Left kidney (tissue), 8 donors: ENCODE results near the gene DUSP7. TPM values are rescaled to one million over a fixed set of nuclear protein-coding genes. Genes with fewer than 3 reads are reported as not detected.
A peak's percentile ranks its signal among the peaks of the same experiment; 100 is the strongest.

Experiments used
- DNase-seq: peaks from one replicate; pipeline ENCODE4 v3.0.0-alpha.2; 2013
- long read RNA-seq, 8 donors: transcript quantifications; one replicate each; lab custom pipeline, GENCODE V29; 2026
- polyA plus RNA-seq: library from polyadenylated mRNA; unstranded; fragments of 120-200 nt; gene quantifications from one replicate; pipeline ENCODE4 v1.2.1, GENCODE V29; 2013; ENCODE audit not compliant: insufficient read length

Gene DUSP7
- 13.9 TPM for polyA plus RNA-seq
- long read RNA-seq, donor 1, partial matches to known transcripts: 0 of 6 reads
- long read RNA-seq, donor 1, other reads (novel, unspliced or antisense): 0 of 6 reads
- long read RNA-seq, donor 2, transcript DUSP7-202 (3 exons, 3,340 nt): major isoform, 5 of 7 reads
- long read RNA-seq, donor 2, partial matches to known transcripts: 0 of 7 reads
- long read RNA-seq, donor 2, other reads (novel, unspliced or antisense): 0 of 7 reads
- long read RNA-seq, donor 3, partial matches to known transcripts: 0 of 3 reads
- long read RNA-seq, donor 3, other reads (novel, unspliced or antisense): 0 of 3 reads
- long read RNA-seq, donor 4: 0 reads
- long read RNA-seq, donor 5, partial matches to known transcripts: 0 of 2 reads
- long read RNA-seq, donor 5, other reads (novel, unspliced or antisense): 0 of 2 reads
- long read RNA-seq, donor 6, transcript DUSP7-201 (2 exons, 3,059 nt): major isoform, 5 of 17 reads
- long read RNA-seq, donor 6, partial matches to known transcripts: 8 of 17 reads
- long read RNA-seq, donor 6, other reads (novel, unspliced or antisense): 0 of 17 reads
- long read RNA-seq, donor 7, partial matches to known transcripts: 0 of 2 reads
- long read RNA-seq, donor 7, other reads (novel, unspliced or antisense): 0 of 2 reads
- long read RNA-seq, donor 8: 0 reads

- peak; percentile 79 for DNase-seq
These were observed at the start of gene DUSP7 for GRCh38 chr3:52056521-52056967. Gene DUSP7, minus strand, starts transcription at chr3:52056571. Its CDS starts 205 bp downstream, at chr3:52056366.

- DNase-seq: no peak
These were observed 48.6 kb upstream of the DUSP7 start for GRCh38 chr3:52104684-52105640.

- no peak for DNase-seq
These were observed 46.6 kb upstream of the DUSP7 start for GRCh38 chr3:52102934-52103333.

GRCh38 chr3:52099001-52099401 is 42.6 kb upstream of the DUSP7 start:
- DNase-seq: no peak

GRCh38 chr3:52097851-52098507 is 41.6 kb upstream of the DUSP7 start:
- DNase-seq: no peak

- DNase-seq: no peak
These were observed 39.8 kb upstream of the DUSP7 start for GRCh38 chr3:52095990-52096775.

- DNase-seq: no peak
These were observed 38.5 kb upstream of the DUSP7 start for GRCh38 chr3:52094571-52095485.

GRCh38 chr3:52093756-52094545 is 37.6 kb upstream of the DUSP7 start:
- no peak for DNase-seq

- no peak for DNase-seq
These were observed 36.5 kb upstream of the DUSP7 start for GRCh38 chr3:52092891-52093290.

GRCh38 chr3:52092271-52092660 is 35.9 kb upstream of the DUSP7 start:
- DNase-seq: no peak

GRCh38 chr3:52091586-52092270 is 35.4 kb upstream of the DUSP7 start:
- no peak for DNase-seq

GRCh38 chr3:52090933-52091468 is 34.6 kb upstream of the DUSP7 start:
- no peak for DNase-seq

- DNase-seq: no peak
These were observed 34.0 kb upstream of the DUSP7 start for GRCh38 chr3:52090131-52090932.

- DNase-seq: no peak
These were observed 33.3 kb upstream of the DUSP7 start for GRCh38 chr3:52089691-52090090.

- no peak for DNase-seq
These were observed 32.3 kb upstream of the DUSP7 start for GRCh38 chr3:52088445-52089367.

- DNase-seq: no peak
These were observed 31.4 kb upstream of the DUSP7 start for GRCh38 chr3:52087731-52088130.
